Duodenal mucosa (tissue), 2 donors: Measurements from ENCODE around the gene POPDC3.

Experiments used
- H3K27ac ChIP-seq: one replicate; pipeline ENCODE4 v1.7.0; 2013; ENCODE audit warnings: low read depth, low read length
- H3K27me3 ChIP-seq, 2 donors: one replicate each; pipeline ENCODE4 v1.7.0; 2013; ENCODE audit warnings: low read length in 2 of 2, control low read depth in 1 of 2; ENCODE audit not compliant: insufficient read depth in 2 of 2, control insufficient read depth in 1 of 2
- H3K36me3 ChIP-seq, 2 donors: one replicate each; pipeline ENCODE4 v1.7.0; 2013; ENCODE audit warnings: low read length in 2 of 2, control low read depth in 1 of 2; ENCODE audit not compliant: insufficient read depth in 2 of 2, control insufficient read depth in 1 of 2
- H3K4me1 ChIP-seq, 2 donors: one replicate each; pipeline ENCODE4 v1.7.0; 2013; ENCODE audit warnings: low read length in 2 of 2, control low read depth in 1 of 2; ENCODE audit not compliant: insufficient read depth in 2 of 2, control insufficient read depth in 1 of 2
- H3K4me3 ChIP-seq, 2 donors: one replicate each; pipeline ENCODE4 v1.7.0; 2013; ENCODE audit warnings: low read length in 2 of 2, low read depth in 1 of 2
- H3K9ac ChIP-seq, 2 donors: one replicate each; pipeline ENCODE4 v1.7.0; 2013; ENCODE audit warnings: low read length in 2 of 2, low read depth in 1 of 2
- H3K9me3 ChIP-seq, 2 donors: one replicate each; pipeline ENCODE4 v1.7.0; 2013; ENCODE audit warnings: low read length in 2 of 2, control low read depth in 1 of 2; ENCODE audit not compliant: control insufficient read depth in 1 of 2

The POPDC3 gene

GRCh38 chr6:105121981-105122380 lies 57.8 kb downstream of the POPDC3 start:
- Histone ChIP-seq H3K36me3 (no peaks in the 10 kb centered on the region), H3K27ac (no peak overlapping the region), H3K9me3 (no peaks in the 10 kb centered on the region), H3K27me3 (no peaks in the 10 kb centered on the region), H3K4me3 (no peak overlapping the region), H3K9ac (no peak overlapping the region), H3K4me1 (peaks cover 0 to 7% of the 10 kb centered on the region in 2 donors)

- no peaks in the 10 kb centered on the region for H3K36me3 ChIP-seq
- H3K4me1 ChIP-seq: peaks cover 0 to 7% of the 10 kb centered on the region in 2 donors
- H3K27ac ChIP-seq: no peak overlapping the region
- H3K4me3 ChIP-seq: no peak overlapping the region
- no peak overlapping the region for H3K9ac ChIP-seq
- no peaks in the 10 kb centered on the region for H3K27me3 ChIP-seq
- no peaks in the 10 kb centered on the region for H3K9me3 ChIP-seq
Observed at GRCh38 chr6:105120570-105120969, 59.2 kb downstream of the POPDC3 start.

- Histone ChIP-seq H3K4me1 (no peaks in the 10 kb centered on the region), H3K36me3 (no peaks in the 10 kb centered on the region), H3K27me3 (no peaks in the 10 kb centered on the region), H3K9me3 (no peaks in the 10 kb centered on the region), H3K9ac (no peak overlapping the region), H3K4me3 (no peak overlapping the region), H3K27ac (no peak overlapping the region)
Observed at GRCh38 chr6:105116150-105116549, 63.7 kb downstream of the POPDC3 start.

GRCh38 chr6:105113422-105113821 lies 66.4 kb downstream of the POPDC3 start:
- Histone ChIP-seq H3K27ac (no peak overlapping the region), H3K9me3 (no peaks in the 10 kb centered on the region), H3K36me3 (no peaks in the 10 kb centered on the region), H3K4me1 (no peaks in the 10 kb centered on the region), H3K9ac (no peak overlapping the region), H3K27me3 (no peaks in the 10 kb centered on the region), H3K4me3 (no peak overlapping the region)

GRCh38 chr6:105112577-105112976 lies 67.2 kb downstream of the POPDC3 start:
- Histone ChIP-seq H3K36me3 (no peaks in the 10 kb centered on the region), H3K27me3 (no peaks in the 10 kb centered on the region), H3K4me1 (no peaks in the 10 kb centered on the region), H3K4me3 (no peak overlapping the region), H3K9ac (no peak overlapping the region), H3K9me3 (no peaks in the 10 kb centered on the region), H3K27ac (no peak overlapping the region)

- H3K9ac ChIP-seq: no peak overlapping the region
- no peaks in the 10 kb centered on the region for H3K36me3 ChIP-seq
- no peak overlapping the region for H3K27ac ChIP-seq
- H3K4me1 ChIP-seq: no peaks in the 10 kb centered on the region
- H3K4me3 ChIP-seq: no peak overlapping the region
- H3K27me3 ChIP-seq: no peaks in the 10 kb centered on the region
- no peaks in the 10 kb centered on the region for H3K9me3 ChIP-seq
Observed at GRCh38 chr6:105111871-105112270, 67.9 kb downstream of the POPDC3 start.

GRCh38 chr6:105111105-105111504 lies 68.7 kb downstream of the POPDC3 start:
- Histone ChIP-seq H3K36me3 (no peaks in the 10 kb centered on the region), H3K27ac (no peak overlapping the region)

GRCh38 chr6:105109955-105110895 lies 69.6 kb downstream of the POPDC3 start:
- H3K36me3 ChIP-seq: no peaks in the 10 kb centered on the region
- H3K27ac ChIP-seq: no peak overlapping the region
- H3K4me1 ChIP-seq: no peaks in the 10 kb centered on the region
- no peak overlapping the region for H3K4me3 ChIP-seq
- H3K27me3 ChIP-seq: no peaks in the 10 kb centered on the region
- no peaks in the 10 kb centered on the region for H3K9me3 ChIP-seq
- no peak overlapping the region for H3K9ac ChIP-seq

More at GRCh38 chr6:105111105-105111504, 68.7 kb downstream of the POPDC3 start:
- Histone ChIP-seq H3K4me1 (no peaks in the 10 kb centered on the region), H3K9ac (no peak overlapping the region), H3K27me3 (no peaks in the 10 kb centered on the region), H3K9me3 (no peaks in the 10 kb centered on the region), H3K4me3 (no peak overlapping the region)

GRCh38 chr6:105108631-105109262 lies 71.1 kb downstream of the POPDC3 start:
- Histone ChIP-seq H3K4me3 (no peak overlapping the region), H3K4me1 (no peaks in the 10 kb centered on the region), H3K9me3 (no peaks in the 10 kb centered on the region), H3K9ac (no peak overlapping the region), H3K36me3 (no peaks in the 10 kb centered on the region), H3K27ac (no peak overlapping the region), H3K27me3 (no peaks in the 10 kb centered on the region)
